Pancreas (tissue), 10 donors: ENCODE data around the gene POT1. TPM values are rescaled to one million over a fixed set of nuclear protein-coding genes. Genes with fewer than 3 reads are reported as not detected.

Experiments used
- ATAC-seq, 4 donors: fragments of 200-7000 bp; cut with Tn5 transposase; one replicate each; pipeline versions ENCODE4 v1.8.0 to v1.9.1; 2020; ENCODE audit warnings: mild to moderate bottlenecking in 4 of 4, moderate library complexity in 4 of 4
- DNase-seq, 6 donors: peaks; one replicate each; pipeline ENCODE4 v3.0.0-alpha.2; 2020
- FAIRE-seq: peaks from 2 replicates; lab custom pipeline; 2012; peaks lifted over from hg19 to GRCh38; lab: Jason Lieb, UNC
- H3K27ac ChIP-seq, 4 donors: fragments of 200-600 bp; sonication (generic); 1 replicate in 3 of 4; 2 replicates in 1 of 4; pipeline versions ENCODE4 v1.5.0 to v1.8.0; 2020
- H3K27me3 ChIP-seq, 4 donors: fragments of 200-600 bp; one replicate each; pipeline ENCODE4 v1.8.0; 2021
- H3K36me3 ChIP-seq, 3 donors: fragments of 200-600 bp; sonication (generic) in 1 of 3; one replicate each; pipeline versions ENCODE4 v1.5.0 to v1.8.0; 2020 to 2021
- H3K4me1 ChIP-seq, 3 donors: fragments of 200-600 bp; one replicate each; pipeline ENCODE4 v1.8.0; 2021
- H3K4me3 ChIP-seq, 4 donors: fragments of 200-600 bp; sonication (generic) in 2 of 4; one replicate each; pipeline versions ENCODE4 v1.5.0 to v1.8.0; 2020 to 2021
- H3K9me3 ChIP-seq, 4 donors: fragments of 200-600 bp; one replicate each; pipeline ENCODE4 v1.8.0; 2021
- CTCF ChIP-seq, 4 donors: fragments of 200-600 bp; sonication (generic) in 3 of 4; IDR thresholded peaks; one replicate each; pipeline versions ENCODE4 v1.5.0 to v1.8.0; 2021; ENCODE audit warnings: antibody characterized with exemption in 4 of 4
- WGBS, 2 donors: extraction: QIAGEN DNeasy Blood & Tissue Kit; methylation state at CpG; one replicate each; pipeline ENCODE4 v1.1.7; 2013; 5-methylcytosine and 5-hydroxymethylcytosine counted together
- intact Hi-C, 3 donors: fragments of 100-400 bp; cut with DNase I; formaldehyde crosslinking; loops; one replicate each; pipeline versions ENCODE4 v1.11.1 to v1.14.2; 2022
- polyA plus RNA-seq, 2 donors: library from polyadenylated mRNA; stranded (reverse); fragments of 200-250 nt; gene quantifications; one replicate each; pipeline ENCODE4 v1.2.3, GENCODE V29; 2013
- total RNA-seq, 6 donors: library from RNA; stranded (reverse); fragmentation: NEBNext Ultra II Directional in 4 of 6; extraction: Animal tissue kit (Norgen Biotek cat#: 25700) in 4 of 6; gene quantifications; one replicate each; pipeline versions ENCODE4 v1.2.1 to v1.2.4, GENCODE V29; 2021 to 2023
- donor health status: healthy with polysubstance abuse.
- donor health status: DM: no; HTN: no; CAD: no; lungs with moderate emphysema.
- donor health status: DM: no; HTN: no; CAD: no.
- donor health status: control.
- donor health status: control.
- donor health status: Bipolar disorder and iron deficiency.
- donor health status: DM: yes; HTN: yes; CAD: no.
- donor health status: DM: no; HTN: no; CAD: no.
- donor health status: DM: no; HTN: no; CAD: no.
- donor health status: DM: yes; HTN: yes; CAD: no.

Gene POT1
- total and polyA plus RNA-seq, 8 donors: 2.5 to 9.8 (median 7.2) TPM

DNA sequence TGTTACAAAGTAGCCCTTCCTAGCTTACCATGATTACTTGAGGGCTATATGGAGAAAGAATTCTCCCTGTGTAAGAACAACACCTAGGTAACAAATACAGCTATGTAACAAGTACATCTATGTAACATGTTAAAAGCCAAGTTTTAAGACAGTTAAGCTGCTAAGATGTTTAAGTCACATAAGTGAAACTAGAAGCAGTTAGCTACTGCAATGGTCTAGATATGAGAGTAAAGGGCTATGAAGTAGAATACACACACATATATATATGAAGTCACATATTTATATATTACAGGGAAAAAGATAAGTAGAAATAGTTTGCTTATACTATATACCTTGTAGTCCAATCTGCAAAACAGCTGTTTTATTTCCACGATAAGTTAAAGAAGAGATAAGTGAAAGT is 14.4 kb downstream of the POT1 start:
- H3K4me3 ChIP-seq: no peak overlapping the region
- H3K27ac ChIP-seq: no peak overlapping the region
- no peaks in the 10 kb centered on the region for H3K4me1 ChIP-seq
- 51 to 55% methylated on average over 1 of the region's 1 CpG for WGBS, 2 donors
- FAIRE-seq (no peak), DNase-seq (no peak), ATAC-seq (no peak)
- H3K9me3 ChIP-seq: no peaks in the 10 kb centered on the region
- intact Hi-C loops: no loop called here
- H3K27me3 ChIP-seq: no peaks in the 10 kb centered on the region
- H3K36me3 ChIP-seq: no peaks in the 10 kb centered on the region
- no peak for TF ChIP-seq CTCF (IDR thresholded peaks at IDR 0.05)

DNA sequence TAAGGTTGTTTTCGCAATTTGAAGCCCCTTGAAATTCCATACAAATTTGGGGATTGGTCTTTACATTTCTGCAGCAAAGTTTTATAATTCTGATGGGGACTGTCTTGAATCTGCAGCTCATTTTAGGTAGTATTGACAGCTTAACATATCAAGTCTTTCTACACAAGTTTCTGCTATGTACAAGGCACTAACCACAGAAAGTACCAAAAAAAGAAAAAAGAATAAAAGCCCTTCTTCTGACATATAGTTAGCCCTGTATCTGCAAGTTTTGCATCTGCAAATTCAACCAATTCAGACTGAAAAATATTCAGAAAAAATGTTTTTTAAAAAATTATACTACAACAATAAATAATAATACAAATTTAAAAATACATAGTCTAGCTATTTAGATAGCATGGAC is 15.3 kb downstream of the POT1 start:
- Histone ChIP-seq H3K27ac (no peak overlapping the region), H3K27me3 (no peaks in the 10 kb centered on the region), H3K36me3 (no peaks in the 10 kb centered on the region), H3K4me1 (no peaks in the 10 kb centered on the region), H3K4me3 (no peak overlapping the region), H3K9me3 (no peaks in the 10 kb centered on the region)
- no peak for DNase-seq
- TF ChIP-seq CTCF (IDR thresholded peaks at IDR 0.05): no peak
- WGBS, 2 donors: 46 to 98% methylated on average over 1 of the region's 1 CpG
- FAIRE-seq: no peak
- ATAC-seq: no peak
- intact Hi-C loops: no loop called here

DNA sequence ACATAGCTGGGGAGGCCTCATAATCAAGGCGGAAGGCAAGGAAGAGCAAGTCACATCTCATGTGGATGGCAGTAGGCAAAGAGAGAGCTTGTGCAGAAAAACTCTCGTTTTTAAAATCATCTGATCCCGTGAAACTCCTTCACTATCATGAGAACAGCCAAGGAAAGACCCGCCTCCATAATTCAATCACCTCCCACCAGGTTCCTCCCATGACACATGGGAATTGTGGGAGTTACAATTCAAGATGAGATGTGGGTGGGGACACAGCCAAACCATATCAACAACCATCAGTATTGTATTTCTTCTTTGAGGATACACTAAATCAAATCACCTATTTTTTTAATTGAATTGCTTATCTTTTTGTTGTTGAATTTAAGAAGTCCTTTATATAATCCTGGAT is 16.7 kb downstream of the POT1 start:
- no peaks in the 10 kb centered on the region for H3K9me3 ChIP-seq
- intact Hi-C loops: no loop called here
- FAIRE-seq: no peak

GRCh38 chr7:124909808-124910207 is 19.8 kb downstream of the POT1 start:
- no peak overlapping the region for H3K27ac ChIP-seq
- no peaks in the 10 kb centered on the region for H3K36me3 ChIP-seq
- DNase-seq (no peak), ATAC-seq (no peak), FAIRE-seq (no peak)
- H3K9me3 ChIP-seq: no peaks in the 10 kb centered on the region
- intact Hi-C loops: no loop called here
- no peak overlapping the region for H3K4me3 ChIP-seq
- H3K4me1 ChIP-seq: no peaks in the 10 kb centered on the region
- no peak for TF ChIP-seq CTCF (IDR thresholded peaks at IDR 0.05)
- no peaks in the 10 kb centered on the region for H3K27me3 ChIP-seq
- WGBS, 2 donors: 40 to 88% methylated on average over 1 of the region's 1 CpG

More for the DNA sequence above, 16.7 kb downstream of the POT1 start:
- ATAC-seq: no peak
- H3K27ac ChIP-seq: no peak overlapping the region
- H3K4me3 ChIP-seq: no peak overlapping the region
- WGBS, 2 donors: 93 to 96% methylated on average over 4 of the region's 4 CpGs
- no peaks in the 10 kb centered on the region for H3K4me1 ChIP-seq
- DNase-seq: no peak
- no peaks in the 10 kb centered on the region for H3K27me3 ChIP-seq
- TF ChIP-seq CTCF (IDR thresholded peaks at IDR 0.05): no peak
- H3K36me3 ChIP-seq: no peaks in the 10 kb centered on the region

- ATAC-seq: no peak
- Histone ChIP-seq H3K9me3 (no peaks in the 10 kb centered on the region), H3K4me3 (no peak overlapping the region), H3K27me3 (no peaks in the 10 kb centered on the region), H3K4me1 (no peaks in the 10 kb centered on the region), H3K36me3 (no peaks in the 10 kb centered on the region), H3K27ac (no peak overlapping the region)
- no peak for FAIRE-seq
- intact Hi-C loops: no loop called here
- TF ChIP-seq CTCF (IDR thresholded peaks at IDR 0.05): no peak
- no peak for DNase-seq
Observed at GRCh38 chr7:124908259-124908658, 21.4 kb downstream of the POT1 start.
